ENCODE measurements around the gene ARMC7.
"Not testable (repeated sequence)": the region's sequence is repeated elsewhere in the genome, so short reads cannot be mapped to it uniquely, and the experiment has no call there.

The ARMC7 gene

DNA sequence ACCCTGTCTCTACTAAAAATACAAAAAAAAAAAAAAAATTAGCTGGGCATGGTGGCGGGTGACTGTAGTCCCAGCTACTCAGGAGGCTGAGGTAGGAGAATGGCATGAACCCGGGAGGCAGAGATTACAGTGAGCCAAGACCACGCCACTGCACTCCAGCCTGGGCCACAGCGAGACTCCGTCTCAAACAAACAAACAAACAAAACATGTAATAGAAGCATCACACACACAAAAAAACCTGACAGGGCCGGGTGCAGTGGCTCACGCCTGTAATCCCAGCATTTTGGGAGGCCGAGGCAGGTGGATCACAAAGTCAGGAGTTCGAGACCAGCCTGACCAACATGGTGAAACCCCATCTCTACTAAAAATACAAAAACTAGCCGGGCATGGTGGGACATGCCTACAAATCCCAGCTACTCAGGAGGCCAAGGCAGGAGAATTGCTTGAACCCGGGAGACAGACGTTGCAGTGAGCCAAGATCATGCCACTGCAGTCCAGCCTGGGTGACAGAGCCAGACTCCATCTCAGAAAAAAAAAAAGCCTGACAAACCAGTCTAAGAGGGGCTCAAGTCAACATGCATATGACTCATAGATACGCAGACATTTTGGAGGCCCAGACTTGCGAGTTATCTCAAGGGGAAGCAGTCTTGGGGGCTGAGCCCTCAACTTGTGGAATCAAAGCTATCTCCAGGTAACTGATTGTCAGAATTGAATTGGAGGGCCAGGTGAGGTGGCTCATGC lies 24.0 kb downstream of the ARMC7 start:
- H3K27me3 ChIP-seq (ENCODE audit: low read depth, low read length); H3K4me1 ChIP-seq (ENCODE audit: control insufficient read depth in 1 of 2, insufficient read depth in 2 of 2, low read length in 2 of 2); H3K4me3 ChIP-seq (ENCODE audit: low read depth in 1 of 2, low read length in 2 of 2); H3K27ac ChIP-seq (ENCODE audit: low read length); H3K9me3 ChIP-seq (ENCODE audit: control insufficient read depth in 1 of 2, low read length in 2 of 2): not testable (repeated sequence)
- peaks cover 11 to 17% of the 10 kb centered on the region in 2 donors for H3K36me3 ChIP-seq (ENCODE audit: control insufficient read depth in 1 of 2, insufficient read depth in 2 of 2, low read length in 2 of 2)

DNA sequence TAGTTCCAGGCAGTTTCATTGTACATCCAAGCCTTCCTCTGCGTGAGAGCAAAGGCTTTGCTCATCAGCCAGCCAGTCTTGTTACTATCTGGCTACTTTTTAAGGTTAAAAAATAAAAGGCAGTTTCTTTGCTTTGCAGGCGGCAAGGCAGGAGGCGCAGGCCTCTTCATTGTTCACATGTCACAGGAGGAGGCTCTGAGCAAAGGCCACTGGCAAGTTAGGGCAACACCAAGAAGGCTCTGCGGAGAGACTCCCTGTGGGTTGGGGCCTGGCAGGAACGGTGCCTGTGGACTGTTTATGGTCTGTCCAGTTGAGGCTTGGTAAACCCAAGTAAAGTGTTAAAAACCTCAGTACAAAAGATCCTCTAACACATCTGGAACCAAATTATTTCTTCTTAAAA lies 25.7 kb downstream of the ARMC7 start:
- Histone ChIP-seq H3K4me3 (ENCODE audit: low read depth in 1 of 2, low read length in 2 of 2) (no peak overlapping the region), H3K9me3 (ENCODE audit: control insufficient read depth in 1 of 2, low read length in 2 of 2) (no peaks in the 10 kb centered on the region), H3K4me1 (ENCODE audit: control insufficient read depth in 1 of 2, insufficient read depth in 2 of 2, low read length in 2 of 2) (peaks cover 3 to 8% of the 10 kb centered on the region in 2 donors), H3K36me3 (ENCODE audit: control insufficient read depth in 1 of 2, insufficient read depth in 2 of 2, low read length in 2 of 2) (peaks cover under 1 to 4% of the 10 kb centered on the region in 2 donors), H3K27ac (ENCODE audit: low read length) (no peak overlapping the region), H3K27me3 (ENCODE audit: low read depth, low read length) (no peaks in the 10 kb centered on the region)

DNA sequence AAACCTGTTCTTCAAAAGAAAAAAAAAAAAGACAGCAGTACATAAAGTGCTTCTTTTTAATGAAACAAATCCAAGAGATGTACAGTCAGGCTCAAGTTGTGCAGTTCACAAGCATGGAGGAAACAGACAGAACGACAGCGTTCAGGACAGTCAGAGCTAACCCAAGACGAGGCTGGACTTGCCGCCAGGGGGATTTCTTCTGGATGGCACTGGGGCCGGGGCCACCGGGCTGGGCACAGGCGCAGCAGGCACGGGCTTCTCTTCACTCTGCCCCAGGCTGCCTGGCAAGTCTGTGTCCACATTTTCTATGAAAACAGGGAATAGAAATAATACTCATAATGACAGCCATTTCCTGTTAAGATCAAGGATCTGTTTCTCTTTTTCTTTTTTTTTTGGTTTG lies 26.2 kb downstream of the ARMC7 start:
- H3K27ac ChIP-seq (ENCODE audit: low read length) = no peak overlapping the region
- no peaks in the 10 kb centered on the region for H3K27me3 ChIP-seq (ENCODE audit: low read depth, low read length)
- H3K4me1 ChIP-seq (ENCODE audit: control insufficient read depth in 1 of 2, insufficient read depth in 2 of 2, low read length in 2 of 2) = peaks cover 0 to 4% of the 10 kb centered on the region in 2 donors
- H3K36me3 ChIP-seq (ENCODE audit: control insufficient read depth in 1 of 2, insufficient read depth in 2 of 2, low read length in 2 of 2) = peaks cover 0 to 4% of the 10 kb centered on the region in 2 donors
- H3K4me3 ChIP-seq (ENCODE audit: low read depth in 1 of 2, low read length in 2 of 2) = no peak overlapping the region
- no peaks in the 10 kb centered on the region for H3K9me3 ChIP-seq (ENCODE audit: control insufficient read depth in 1 of 2, low read length in 2 of 2)

DNA sequence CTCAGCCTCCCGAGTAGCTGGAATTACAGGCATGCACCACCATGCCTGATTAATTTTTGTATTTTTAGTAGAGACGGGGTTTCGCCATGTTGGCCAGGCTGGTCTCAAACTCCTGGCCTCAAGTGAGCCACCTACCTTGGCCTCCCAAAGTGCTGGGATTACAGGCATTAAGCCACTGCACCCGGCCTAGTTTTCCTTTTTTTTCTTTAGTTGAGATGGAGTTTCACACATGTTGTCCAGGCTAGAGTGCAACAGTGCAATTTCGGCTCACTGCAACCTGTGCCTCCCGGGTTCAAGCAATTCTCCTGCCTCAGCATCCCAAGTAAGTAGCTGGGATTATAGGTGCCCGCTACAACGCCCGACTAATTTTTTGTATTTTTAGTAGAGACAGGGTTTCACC lies 28.0 kb downstream of the ARMC7 start:
- not testable (repeated sequence) for H3K27me3 ChIP-seq (ENCODE audit: low read depth, low read length); H3K9me3 ChIP-seq (ENCODE audit: control insufficient read depth in 1 of 2, low read length in 2 of 2); H3K36me3 ChIP-seq (ENCODE audit: control insufficient read depth in 1 of 2, insufficient read depth in 2 of 2, low read length in 2 of 2); H3K4me1 ChIP-seq (ENCODE audit: control insufficient read depth in 1 of 2, insufficient read depth in 2 of 2, low read length in 2 of 2); H3K4me3 ChIP-seq (ENCODE audit: low read depth in 1 of 2, low read length in 2 of 2); H3K27ac ChIP-seq (ENCODE audit: low read length)

DNA sequence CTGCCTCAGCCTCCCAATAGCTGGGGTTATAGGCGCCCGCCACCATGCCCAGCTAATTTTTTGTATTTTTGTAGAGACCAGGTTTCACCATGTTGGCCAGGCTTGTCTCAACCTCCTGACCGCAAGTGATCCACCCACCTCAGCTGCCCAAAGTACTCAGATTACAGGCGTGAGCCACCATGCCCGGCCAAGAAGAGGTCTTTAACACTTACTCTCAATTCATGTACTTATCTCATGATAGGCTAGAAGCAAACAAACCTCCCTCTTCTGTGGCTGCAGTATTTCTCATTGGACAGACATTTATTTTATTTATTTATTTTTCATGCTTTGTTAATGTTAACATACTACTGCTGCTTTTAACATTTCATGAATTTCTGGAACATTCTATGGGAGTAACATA lies 28.8 kb downstream of the ARMC7 start:
- no peak overlapping the region for H3K27ac ChIP-seq (ENCODE audit: low read length)
- H3K36me3 ChIP-seq (ENCODE audit: control insufficient read depth in 1 of 2, insufficient read depth in 2 of 2, low read length in 2 of 2) = peaks cover 0 to 7% of the 10 kb centered on the region in 2 donors
- H3K4me1 ChIP-seq (ENCODE audit: control insufficient read depth in 1 of 2, insufficient read depth in 2 of 2, low read length in 2 of 2) = no peaks in the 10 kb centered on the region

DNA sequence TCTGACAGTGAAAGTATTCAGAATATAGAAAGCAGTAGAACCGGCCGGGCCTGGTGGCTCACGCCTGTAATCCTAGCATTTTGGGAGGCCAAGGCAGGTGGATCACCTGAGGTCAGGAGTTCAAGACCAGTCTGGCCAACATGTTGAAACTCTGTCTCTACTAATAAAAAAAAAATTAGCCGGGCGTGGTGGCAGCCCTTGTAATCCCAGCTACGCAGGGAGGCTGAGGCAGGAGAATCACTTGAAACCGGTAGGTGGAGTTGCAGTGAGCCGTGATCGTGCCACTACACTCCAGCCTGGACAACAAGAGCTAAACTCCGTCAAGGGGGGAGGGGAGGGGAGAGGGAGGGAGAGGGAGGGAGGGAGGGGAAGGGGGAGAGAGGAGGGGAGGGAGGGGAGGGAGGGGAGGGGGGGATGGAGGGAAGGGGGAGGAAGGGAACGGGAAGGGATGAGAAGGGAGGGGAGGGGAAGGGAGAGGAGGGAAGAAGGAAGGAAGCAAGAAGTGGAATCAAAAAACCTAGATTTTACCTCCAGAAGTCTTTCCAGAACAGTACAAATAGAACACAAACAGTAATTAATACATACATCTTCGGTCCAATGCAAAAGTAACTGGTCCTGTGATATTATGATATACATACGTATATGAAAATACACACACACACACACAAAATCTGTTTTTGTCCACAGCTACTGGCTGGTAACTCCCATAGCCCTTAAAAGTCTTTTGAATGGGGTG lies 32.6 kb downstream of the ARMC7 start:
- Histone ChIP-seq H3K27ac (ENCODE audit: low read length) (no peak overlapping the region), H3K4me1 (ENCODE audit: control insufficient read depth in 1 of 2, insufficient read depth in 2 of 2, low read length in 2 of 2) (no peaks in the 10 kb centered on the region), H3K4me3 (ENCODE audit: low read depth in 1 of 2, low read length in 2 of 2) (no peak overlapping the region), H3K36me3 (ENCODE audit: control insufficient read depth in 1 of 2, insufficient read depth in 2 of 2, low read length in 2 of 2) (peaks cover 25 to 29% of the 10 kb centered on the region in 2 donors), H3K9me3 (ENCODE audit: control insufficient read depth in 1 of 2, low read length in 2 of 2) (no peaks in the 10 kb centered on the region), H3K27me3 (ENCODE audit: low read depth, low read length) (no peaks in the 10 kb centered on the region)

More for the DNA sequence above, 28.8 kb downstream of the ARMC7 start:
- no peak overlapping the region for H3K4me3 ChIP-seq (ENCODE audit: low read depth in 1 of 2, low read length in 2 of 2)
- H3K27me3 ChIP-seq (ENCODE audit: low read depth, low read length) = no peaks in the 10 kb centered on the region
- no peaks in the 10 kb centered on the region for H3K9me3 ChIP-seq (ENCODE audit: control insufficient read depth in 1 of 2, low read length in 2 of 2)

DNA sequence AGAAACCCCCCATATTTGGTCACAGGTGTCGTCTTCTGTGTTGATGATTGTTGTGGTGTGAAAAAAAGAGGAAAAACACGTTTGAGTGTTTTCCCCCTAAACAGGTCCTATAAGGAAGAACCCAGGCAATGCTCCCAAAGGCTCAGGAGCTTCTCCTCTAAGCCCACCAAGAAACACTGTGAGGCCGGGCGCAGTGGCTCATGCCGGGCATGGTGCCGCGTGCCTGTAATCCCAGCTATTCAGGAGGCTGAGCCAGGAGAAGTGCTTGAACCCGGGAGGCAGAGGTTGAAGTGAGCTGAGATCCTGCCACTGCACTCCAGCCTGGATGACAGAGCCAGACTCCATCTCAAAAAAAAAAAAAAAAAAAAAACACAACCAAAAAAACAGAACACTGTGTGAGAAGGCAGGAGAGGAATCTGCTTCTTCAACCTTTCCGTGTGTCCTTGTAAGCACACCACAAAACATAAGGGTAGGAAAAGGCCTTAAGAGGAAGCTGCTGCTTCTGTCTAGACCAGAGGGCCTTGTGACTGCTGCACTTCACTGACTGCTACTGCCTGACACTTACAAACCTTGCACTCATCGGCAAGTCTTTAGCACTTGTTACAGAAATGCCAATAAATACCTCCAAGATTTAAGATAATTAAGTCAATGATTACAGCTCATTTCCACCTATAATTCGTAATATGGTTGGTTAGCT lies 35.2 kb downstream of the ARMC7 start:
- H3K27ac ChIP-seq (ENCODE audit: low read length) = no peak overlapping the region
- no peaks in the 10 kb centered on the region for H3K27me3 ChIP-seq (ENCODE audit: low read depth, low read length)

DNA sequence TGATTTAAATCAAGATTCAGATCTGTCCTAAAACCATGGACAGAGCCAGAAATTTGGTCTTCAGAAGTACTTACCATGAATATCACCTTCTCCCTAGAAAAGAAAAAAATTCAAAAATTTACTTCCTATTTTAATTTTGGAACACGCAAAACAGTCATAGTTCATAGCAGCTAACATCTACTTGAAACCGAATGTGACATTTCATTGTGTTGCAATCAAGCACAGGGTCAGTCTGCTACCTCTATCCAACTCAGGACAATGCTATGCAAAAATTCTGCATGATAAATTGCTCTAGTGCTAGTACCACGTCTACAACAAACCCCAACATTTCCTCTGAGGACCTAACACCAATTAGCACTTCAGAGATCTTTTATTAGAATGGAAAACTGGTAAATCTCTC lies 36.8 kb downstream of the ARMC7 start:
- Histone ChIP-seq H3K4me3 (ENCODE audit: low read depth in 1 of 2, low read length in 2 of 2) (no peak overlapping the region), H3K27ac (ENCODE audit: low read length) (no peak overlapping the region), H3K4me1 (ENCODE audit: control insufficient read depth in 1 of 2, insufficient read depth in 2 of 2, low read length in 2 of 2) (no peaks in the 10 kb centered on the region), H3K36me3 (ENCODE audit: control insufficient read depth in 1 of 2, insufficient read depth in 2 of 2, low read length in 2 of 2) (peaks cover 21 to 36% of the 10 kb centered on the region in 2 donors), H3K27me3 (ENCODE audit: low read depth, low read length) (no peaks in the 10 kb centered on the region), H3K9me3 (ENCODE audit: control insufficient read depth in 1 of 2, low read length in 2 of 2) (no peaks in the 10 kb centered on the region)

More for the DNA sequence above, 35.2 kb downstream of the ARMC7 start:
- Histone ChIP-seq H3K4me1 (ENCODE audit: control insufficient read depth in 1 of 2, insufficient read depth in 2 of 2, low read length in 2 of 2) (no peaks in the 10 kb centered on the region), H3K9me3 (ENCODE audit: control insufficient read depth in 1 of 2, low read length in 2 of 2) (no peaks in the 10 kb centered on the region), H3K36me3 (ENCODE audit: control insufficient read depth in 1 of 2, insufficient read depth in 2 of 2, low read length in 2 of 2) (peaks cover 21 to 36% of the 10 kb centered on the region in 2 donors), H3K4me3 (ENCODE audit: low read depth in 1 of 2, low read length in 2 of 2) (no peak overlapping the region)

DNA sequence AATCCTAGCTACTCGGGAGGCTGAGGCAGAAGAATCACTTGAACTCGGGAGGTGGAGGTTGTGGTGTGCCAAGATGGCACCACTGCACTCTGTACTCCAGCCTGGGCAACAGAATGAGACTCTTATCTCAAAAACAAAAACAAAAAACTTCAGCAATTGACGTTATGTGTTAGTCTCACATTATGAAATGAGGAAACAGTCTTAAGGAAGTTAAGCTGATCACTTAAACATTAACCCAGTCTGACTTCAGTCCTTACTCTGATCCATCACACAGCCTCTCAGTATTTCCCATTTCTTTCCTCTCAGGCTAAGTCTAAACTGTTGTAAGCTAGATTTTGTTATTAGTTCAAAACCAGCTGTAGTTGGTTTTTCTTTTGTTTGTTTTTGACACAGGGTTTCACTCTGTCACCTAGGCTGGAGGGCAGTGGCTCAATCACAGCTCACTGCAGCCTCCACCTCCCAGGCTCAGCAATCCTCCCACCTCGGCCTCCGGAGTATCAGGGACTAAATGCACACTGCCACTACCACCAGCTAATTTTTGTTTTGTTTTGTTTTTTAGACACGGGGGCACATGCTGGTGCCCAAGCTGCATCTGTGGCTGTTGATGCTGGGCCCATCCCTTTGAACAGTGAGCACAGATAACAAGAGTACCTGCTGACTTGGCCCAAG lies 38.2 kb downstream of the ARMC7 start:
- peaks cover 0 to 2% of the 10 kb centered on the region in 2 donors for H3K4me1 ChIP-seq (ENCODE audit: control insufficient read depth in 1 of 2, insufficient read depth in 2 of 2, low read length in 2 of 2)
- peak overlapping the region; percentile 45 for H3K27ac ChIP-seq (ENCODE audit: low read length)
- no peaks in the 10 kb centered on the region for H3K9me3 ChIP-seq (ENCODE audit: control insufficient read depth in 1 of 2, low read length in 2 of 2)
- peaks cover 18 to 36% of the 10 kb centered on the region in 2 donors for H3K36me3 ChIP-seq (ENCODE audit: control insufficient read depth in 1 of 2, insufficient read depth in 2 of 2, low read length in 2 of 2)
- no peak overlapping the region for H3K4me3 ChIP-seq (ENCODE audit: low read depth in 1 of 2, low read length in 2 of 2)
- no peaks in the 10 kb centered on the region for H3K27me3 ChIP-seq (ENCODE audit: low read depth, low read length)

DNA sequence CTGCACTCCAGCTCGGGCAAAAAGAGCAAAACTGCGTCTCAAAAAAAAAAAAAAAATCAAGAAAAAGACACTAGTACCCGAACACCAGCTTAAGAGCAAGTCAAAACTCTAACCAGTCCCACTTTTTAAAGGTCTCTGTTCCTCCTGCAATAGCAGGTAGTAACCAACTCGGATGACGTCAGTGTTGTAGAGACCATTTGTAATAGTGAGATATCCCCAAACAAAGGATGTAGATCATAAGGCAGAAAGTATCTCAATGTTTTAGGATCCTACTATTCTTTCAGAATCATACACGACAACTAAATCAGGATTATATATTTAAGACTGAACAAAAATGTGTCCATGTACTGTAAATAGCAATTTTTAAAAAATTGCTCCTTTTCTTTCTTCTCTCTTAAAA lies 42.2 kb downstream of the ARMC7 start:
- Histone ChIP-seq H3K27ac (ENCODE audit: low read length) (no peak overlapping the region), H3K36me3 (ENCODE audit: control insufficient read depth in 1 of 2, insufficient read depth in 2 of 2, low read length in 2 of 2) (peaks cover 0 to 12% of the 10 kb centered on the region in 2 donors), H3K4me3 (ENCODE audit: low read depth in 1 of 2, low read length in 2 of 2) (no peak overlapping the region), H3K9me3 (ENCODE audit: control insufficient read depth in 1 of 2, low read length in 2 of 2) (no peaks in the 10 kb centered on the region), H3K27me3 (ENCODE audit: low read depth, low read length) (no peaks in the 10 kb centered on the region), H3K4me1 (ENCODE audit: control insufficient read depth in 1 of 2, insufficient read depth in 2 of 2, low read length in 2 of 2) (peaks cover 0 to 11% of the 10 kb centered on the region in 2 donors)

DNA sequence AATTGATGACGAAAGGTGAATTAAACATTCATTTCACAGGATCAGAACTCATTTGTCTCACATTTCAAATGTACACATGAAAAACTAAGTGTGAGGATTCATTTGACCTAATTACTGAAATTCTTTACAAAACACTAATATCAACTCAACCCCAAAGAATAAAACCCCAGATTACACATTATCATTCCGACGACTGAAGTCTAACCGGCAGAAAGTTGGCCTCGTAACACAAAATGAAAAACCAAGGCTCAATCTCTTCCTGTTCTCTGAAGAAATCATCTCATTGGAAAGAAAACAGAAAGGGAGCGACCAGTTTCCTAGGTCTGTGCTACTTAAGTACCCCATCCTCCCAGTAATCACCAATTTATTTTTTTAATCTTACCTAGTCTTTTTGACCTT lies 42.8 kb downstream of the ARMC7 start:
- no peaks in the 10 kb centered on the region for H3K27me3 ChIP-seq (ENCODE audit: low read depth, low read length)
- peaks cover 0 to 11% of the 10 kb centered on the region in 2 donors for H3K4me1 ChIP-seq (ENCODE audit: control insufficient read depth in 1 of 2, insufficient read depth in 2 of 2, low read length in 2 of 2)
- H3K36me3 ChIP-seq (ENCODE audit: control insufficient read depth in 1 of 2, insufficient read depth in 2 of 2, low read length in 2 of 2) = peaks cover 0 to 6% of the 10 kb centered on the region in 2 donors
- H3K27ac ChIP-seq (ENCODE audit: low read length) = peak overlapping the region; percentile 14
- peak overlapping the region in 1 of 2 donors; percentile 79 for H3K4me3 ChIP-seq (ENCODE audit: low read depth in 1 of 2, low read length in 2 of 2)
- no peaks in the 10 kb centered on the region for H3K9me3 ChIP-seq (ENCODE audit: control insufficient read depth in 1 of 2, low read length in 2 of 2)

Measured in muscle layer of duodenum (tissue), 2 donors.